ENCODE data around the gene POLK.
A peak's percentile ranks its signal among the peaks of the same experiment; 100 is the strongest.
"Not testable (repeated sequence)": the region's sequence is repeated elsewhere in the genome, so short reads cannot be mapped to it uniquely, and the experiment has no call there.

Gene POLK

GRCh38 chr5:75545131-75545530 lies 33.4 kb downstream of the POLK start:
- DNase-seq, result no peak
- no peaks in the 10 kb centered on the region for H3K9me3 Mint-ChIP-seq
- H3K27ac Mint-ChIP-seq, result no peak overlapping the region
- peaks cover 5 to 23% of the 10 kb centered on the region in 2 donors for H3K4me1 Mint-ChIP-seq
- H3K4me3 Mint-ChIP-seq, result no peak overlapping the region
- peaks cover 10 to 19% of the 10 kb centered on the region in 2 donors for H3K36me3 Mint-ChIP-seq
- no peak for ATAC-seq (replicated peaks)
- H3K27me3 Mint-ChIP-seq, result no peaks in the 10 kb centered on the region

GRCh38 chr5:75546830-75547229 lies 35.1 kb downstream of the POLK start:
- no peaks in the 10 kb centered on the region for H3K9me3 Mint-ChIP-seq
- H3K27me3 Mint-ChIP-seq, result no peaks in the 10 kb centered on the region
- peaks cover 17 to 29% of the 10 kb centered on the region in 2 donors for H3K36me3 Mint-ChIP-seq
- no peak overlapping the region for H3K4me3 Mint-ChIP-seq
- DNase-seq (no peak), ATAC-seq (replicated peaks) (no peak)
- no peak overlapping the region for H3K27ac Mint-ChIP-seq
- peaks cover 11 to 36% of the 10 kb centered on the region in 2 donors for H3K4me1 Mint-ChIP-seq

GRCh38 chr5:75547812-75548211 lies 36.1 kb downstream of the POLK start:
- no peaks in the 10 kb centered on the region for H3K9me3 Mint-ChIP-seq
- H3K4me3 Mint-ChIP-seq, result no peak overlapping the region
- H3K27me3 Mint-ChIP-seq, result no peaks in the 10 kb centered on the region
- ATAC-seq (replicated peaks) (no peak), DNase-seq (no peak)
- H3K36me3 Mint-ChIP-seq, result peaks cover 19 to 32% of the 10 kb centered on the region in 2 donors
- H3K27ac Mint-ChIP-seq, result no peak overlapping the region
- peaks cover 11 to 31% of the 10 kb centered on the region in 2 donors for H3K4me1 Mint-ChIP-seq

GRCh38 chr5:75550597-75550996 lies 38.9 kb downstream of the POLK start:
- H3K36me3 Mint-ChIP-seq, result peaks cover 29 to 44% of the 10 kb centered on the region in 2 donors
- peak overlapping the region; percentile 37 to 56 for H3K4me3 Mint-ChIP-seq
- peak overlapping the region; percentile 81 for H3K27ac Mint-ChIP-seq
- DNase-seq, result no peak
- H3K4me1 Mint-ChIP-seq, result peaks cover 6 to 21% of the 10 kb centered on the region in 2 donors
- ATAC-seq (replicated peaks), result peak; percentile 99 to 100
- H3K9me3 Mint-ChIP-seq, result no peaks in the 10 kb centered on the region
- no peaks in the 10 kb centered on the region for H3K27me3 Mint-ChIP-seq

GRCh38 chr5:75551471-75551870 lies 39.8 kb downstream of the POLK start:
- Mint-ChIP-seq H3K4me3 (no peak overlapping the region), H3K27me3 (no peaks in the 10 kb centered on the region), H3K36me3 (peaks cover 33 to 51% of the 10 kb centered on the region in 2 donors), H3K9me3 (no peaks in the 10 kb centered on the region), H3K4me1 (peaks cover 6 to 26% of the 10 kb centered on the region in 2 donors), H3K27ac (no peak overlapping the region)
- DNase-seq (no peak), ATAC-seq (replicated peaks) (no peak)

GRCh38 chr5:75552764-75553163 lies 41.1 kb downstream of the POLK start:
- Mint-ChIP-seq H3K4me3 (no peak overlapping the region), H3K4me1 (peaks cover 6 to 24% of the 10 kb centered on the region in 2 donors), H3K27me3 (no peaks in the 10 kb centered on the region), H3K27ac (no peak overlapping the region), H3K9me3 (no peaks in the 10 kb centered on the region), H3K36me3 (peaks cover 45 to 61% of the 10 kb centered on the region in 2 donors)
- DNase-seq (no peak), ATAC-seq (replicated peaks) (no peak)

GRCh38 chr5:75553358-75553757 lies 41.7 kb downstream of the POLK start:
- Mint-ChIP-seq H3K27ac (no peak overlapping the region), H3K36me3 (peaks cover 49 to 65% of the 10 kb centered on the region in 2 donors)

GRCh38 chr5:75558221-75558620 lies 46.5 kb downstream of the POLK start:
- Mint-ChIP-seq H3K27ac (no peak overlapping the region), H3K4me3 (no peak overlapping the region), H3K4me1 (peaks cover 6 to 17% of the 10 kb centered on the region in 2 donors), H3K9me3 (peaks cover 5 to 11% of the 10 kb centered on the region in 2 donors), H3K27me3 (no peaks in the 10 kb centered on the region), H3K36me3 (peaks cover 64 to 74% of the 10 kb centered on the region in 2 donors)
- ATAC-seq (replicated peaks), result no peak
- no peak for DNase-seq

More at GRCh38 chr5:75553358-75553757, 41.7 kb downstream of the POLK start:
- no peaks in the 10 kb centered on the region for H3K27me3 Mint-ChIP-seq
- DNase-seq, result no peak
- no peaks in the 10 kb centered on the region for H3K9me3 Mint-ChIP-seq
- H3K4me3 Mint-ChIP-seq, result no peak overlapping the region
- peaks cover 6 to 21% of the 10 kb centered on the region in 2 donors for H3K4me1 Mint-ChIP-seq
- ATAC-seq (replicated peaks), result no peak

GRCh38 chr5:75558981-75559632 lies 47.4 kb downstream of the POLK start:
- DNase-seq, result no peak

GRCh38 chr5:75560655-75561054 lies 49.0 kb downstream of the POLK start:
- ATAC-seq (replicated peaks); H3K27ac Mint-ChIP-seq; H3K27me3 Mint-ChIP-seq; DNase-seq; H3K4me3 Mint-ChIP-seq: not testable (repeated sequence)
- Mint-ChIP-seq H3K4me1 (peaks cover 19 to 34% of the 10 kb centered on the region in 2 donors), H3K9me3 (peaks cover 20% of the 10 kb centered on the region in 2 donors), H3K36me3 (peaks cover 70 to 80% of the 10 kb centered on the region in 2 donors)

More at GRCh38 chr5:75558981-75559632, 47.4 kb downstream of the POLK start:
- Mint-ChIP-seq H3K9me3 (peaks cover 13 to 16% of the 10 kb centered on the region in 2 donors), H3K4me3 (no peak overlapping the region), H3K4me1 (peaks cover 10 to 20% of the 10 kb centered on the region in 2 donors), H3K27ac (no peak overlapping the region), H3K27me3 (no peaks in the 10 kb centered on the region), H3K36me3 (peaks cover 69 to 79% of the 10 kb centered on the region in 2 donors)
- no peak for ATAC-seq (replicated peaks)

GRCh38 chr5:75565991-75566709 lies 54.5 kb downstream of the POLK start:
- peak in 1 of 2 donors; percentile 1 for ATAC-seq (replicated peaks)
- H3K9me3 Mint-ChIP-seq, result peaks cover 17 to 20% of the 10 kb centered on the region in 2 donors
- DNase-seq, H3K27me3 Mint-ChIP-seq: not testable (repeated sequence)
- H3K36me3 Mint-ChIP-seq, result peaks cover 57 to 60% of the 10 kb centered on the region in 2 donors
- H3K27ac Mint-ChIP-seq, result peak overlapping the region; percentile 96
- peaks cover 36 to 57% of the 10 kb centered on the region in 2 donors for H3K4me1 Mint-ChIP-seq
- H3K4me3 Mint-ChIP-seq, result peak overlapping the region; percentile 60 to 63

GRCh38 chr5:75566710-75567309 lies 55.1 kb downstream of the POLK start:
- Mint-ChIP-seq H3K36me3 (peaks cover 50 to 56% of the 10 kb centered on the region in 2 donors), H3K27ac (peak overlapping the region; percentile 96), H3K27me3 (no peaks in the 10 kb centered on the region), H3K4me3 (peak overlapping the region; percentile 60 to 63), H3K4me1 (peaks cover 35 to 59% of the 10 kb centered on the region in 2 donors), H3K9me3 (peaks cover 14 to 20% of the 10 kb centered on the region in 2 donors)
- DNase-seq, result peak; percentile 63
- peak; percentile 94 to 96 for ATAC-seq (replicated peaks)

- DNase-seq, result no peak
- H3K9me3 Mint-ChIP-seq, result peaks cover 8 to 16% of the 10 kb centered on the region in 2 donors
- H3K27ac Mint-ChIP-seq, result peak overlapping the region; percentile 66
- peak overlapping the region; percentile 11 to 50 for H3K4me3 Mint-ChIP-seq
- peaks cover 35 to 59% of the 10 kb centered on the region in 2 donors for H3K4me1 Mint-ChIP-seq
- H3K27me3 Mint-ChIP-seq, result no peaks in the 10 kb centered on the region
- ATAC-seq (replicated peaks), result peak; percentile 41 to 53
- peaks cover 41 to 47% of the 10 kb centered on the region in 2 donors for H3K36me3 Mint-ChIP-seq
Measured at GRCh38 chr5:75567710-75568109, 56.0 kb downstream of the POLK start.

- Mint-ChIP-seq H3K9me3 (peaks cover 10 to 15% of the 10 kb centered on the region in 2 donors), H3K4me3 (no peak overlapping the region), H3K27me3 (no peaks in the 10 kb centered on the region), H3K27ac (no peak overlapping the region), H3K4me1 (peaks cover 35 to 59% of the 10 kb centered on the region in 2 donors), H3K36me3 (peaks cover 38 to 42% of the 10 kb centered on the region in 2 donors)
- DNase-seq (no peak), ATAC-seq (replicated peaks) (no peak)
Measured at GRCh38 chr5:75568202-75568601, 56.5 kb downstream of the POLK start.
